HTERT RPE-1 (cell line): Measurements from ENCODE around the gene CCZ1.
"Not testable (repeated sequence)": the region's sequence is repeated elsewhere in the genome, so short reads cannot be mapped to it uniquely, and the experiment has no call there.

ENCODE experiments used
- in situ Hi-C: fragments of 300-500 bp; cut with MboI; formaldehyde crosslinking; loops from 4 replicates; pipeline ENCODE4 v1.14.3; 2020; ENCODE audit warnings: low sequenced_read_pairs

Gene CCZ1

DNA sequence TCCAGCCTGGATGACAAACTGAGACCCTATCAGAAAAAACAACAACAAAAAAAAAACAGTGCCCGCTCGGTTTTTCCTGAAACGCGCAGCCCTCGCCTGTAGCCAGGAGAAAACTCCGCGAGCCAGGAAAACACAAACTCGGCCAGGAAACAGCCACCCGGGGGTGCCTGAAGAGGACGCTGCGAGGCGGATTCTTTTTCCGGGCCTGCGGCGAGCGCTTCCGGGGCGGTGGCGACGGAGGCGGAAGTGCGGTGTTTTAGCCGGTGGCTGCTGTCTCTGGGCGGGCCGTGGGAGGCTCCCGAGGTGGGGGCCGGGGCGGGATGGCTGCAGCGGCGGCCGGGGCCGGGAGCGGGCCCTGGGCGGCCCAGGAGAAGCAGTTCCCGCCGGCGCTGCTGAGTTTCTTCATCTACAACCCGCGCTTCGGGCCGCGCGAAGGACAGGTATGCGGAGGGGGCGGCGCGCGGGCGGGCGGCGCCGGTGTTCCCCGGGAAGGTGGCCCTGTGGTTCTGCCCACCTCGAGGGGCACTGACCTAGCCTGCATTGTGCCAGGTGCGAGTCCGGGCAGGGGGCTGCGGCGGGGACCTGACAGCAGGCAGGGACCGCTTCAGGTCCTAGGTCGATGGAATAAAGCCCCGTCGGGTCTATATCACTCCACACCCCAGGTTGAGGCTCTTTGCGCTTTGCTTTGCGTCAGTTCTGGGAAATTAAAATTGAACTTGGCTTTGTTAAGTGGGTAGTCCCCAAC is at the start of gene CCZ1:
Gene CCZ1 (plus strand): TSS at position 254 of the 745 bp plus-strand sequence. CDS start 67 bp downstream, at position 321.
- in situ Hi-C loops, result not testable (repeated sequence)

DNA sequence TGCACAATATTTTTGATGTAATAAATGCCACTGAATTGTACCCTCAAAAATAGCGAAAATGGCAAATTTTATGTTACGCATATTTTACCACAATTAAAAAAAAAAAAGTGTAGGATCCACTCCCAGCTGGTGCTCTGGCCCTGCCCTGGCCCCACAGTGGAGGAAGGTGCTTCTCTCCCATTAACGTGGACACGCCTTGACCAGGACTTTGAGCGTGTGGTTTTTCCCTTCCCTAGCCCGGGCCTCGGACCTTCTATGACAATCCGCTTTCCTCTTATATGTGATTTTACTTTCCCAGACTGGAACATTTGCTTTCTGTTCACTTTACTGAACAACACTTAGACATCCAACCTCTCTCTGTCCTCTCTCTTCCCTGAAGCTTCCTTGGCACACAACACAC is 47.6 kb upstream of the CCZ1 start:
- in situ Hi-C loops, result no loop called here

DNA sequence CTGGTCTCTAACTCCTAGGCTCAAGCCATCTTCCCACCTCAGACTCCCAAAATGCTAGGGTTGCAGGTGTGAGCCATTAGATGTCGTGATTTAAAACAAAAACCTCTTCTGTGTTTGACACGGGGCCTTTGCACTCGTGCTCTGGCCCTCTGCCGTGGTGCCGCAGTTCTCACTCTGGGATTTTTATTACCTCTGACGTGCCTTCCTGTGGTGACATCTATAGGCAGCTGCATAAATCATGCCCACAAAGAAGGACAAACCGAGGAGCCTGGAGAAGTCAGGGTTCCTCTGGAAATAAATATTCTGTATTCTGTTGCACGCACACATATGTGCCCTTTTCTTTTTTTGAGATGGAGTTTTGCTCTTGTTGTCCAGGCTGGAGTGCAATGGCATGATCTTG is 43.8 kb upstream of the CCZ1 start:
- in situ Hi-C loops, result no loop called here

DNA sequence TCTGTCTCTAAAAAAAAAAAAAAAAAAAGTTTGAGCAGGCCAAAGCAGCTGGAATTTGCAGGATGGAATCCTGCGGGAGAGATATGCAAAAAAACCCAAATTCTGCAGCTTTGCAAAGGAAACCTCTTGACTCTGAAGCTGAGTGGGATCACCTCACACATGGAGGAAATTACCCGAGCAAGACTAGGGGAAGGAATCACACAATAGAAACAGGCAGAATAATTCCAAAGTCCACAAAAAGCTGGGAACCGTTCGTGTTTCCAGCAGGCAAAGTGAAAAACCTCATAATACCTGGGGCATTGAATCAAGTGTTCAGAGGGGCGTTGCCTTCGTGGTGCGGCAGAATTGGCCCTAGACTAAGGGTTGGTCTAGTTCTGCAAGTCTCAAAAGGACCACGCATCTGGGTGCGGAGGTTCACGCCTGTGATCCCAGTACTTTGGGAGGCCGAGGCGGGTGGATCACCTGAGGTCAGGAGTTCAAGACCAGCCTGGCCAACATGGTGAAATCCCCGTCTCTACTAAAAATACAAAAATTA is 41.4 kb upstream of the CCZ1 start:
- in situ Hi-C loops, result not testable (repeated sequence)

DNA sequence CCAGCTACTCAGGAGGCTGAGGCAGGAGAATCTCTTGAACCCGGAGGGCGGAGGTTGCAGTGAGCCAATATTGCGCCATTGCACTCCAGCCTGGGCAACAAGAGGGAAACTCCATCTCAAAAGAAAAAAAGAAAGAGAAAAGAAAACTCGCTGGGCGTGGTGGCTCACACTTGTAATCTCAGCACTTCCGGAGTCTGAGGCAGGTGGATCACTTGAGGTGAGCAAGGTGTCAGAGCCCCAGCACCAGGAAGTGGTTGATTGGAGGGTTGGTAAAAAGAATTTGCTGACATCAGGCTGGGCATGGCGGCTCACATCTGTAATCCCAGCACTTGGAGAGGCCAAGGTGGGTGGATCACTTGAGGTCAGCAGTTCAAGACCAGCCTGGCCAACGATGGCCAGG is 40.0 kb upstream of the CCZ1 start:
- in situ Hi-C loops, result not testable (repeated sequence)

DNA sequence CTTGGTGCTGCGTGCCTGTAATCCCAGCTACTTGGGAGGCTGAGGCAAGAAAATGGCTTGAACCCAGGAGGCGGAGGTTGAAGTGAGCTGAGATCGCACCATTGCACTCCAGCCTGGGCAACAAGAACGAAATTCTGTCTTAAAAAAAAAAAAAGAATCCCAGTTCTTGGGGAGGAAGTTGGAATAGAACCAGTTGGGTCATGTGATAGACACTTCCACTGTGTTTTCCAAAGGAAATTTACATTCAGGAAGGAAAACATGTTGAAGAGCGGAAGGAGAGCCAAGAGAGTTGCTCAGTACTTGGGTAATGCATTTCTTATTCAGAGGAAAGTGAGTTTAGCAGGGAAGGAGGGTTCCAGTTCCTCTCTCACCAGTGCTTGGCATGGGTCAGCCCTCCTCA is 37.3 kb upstream of the CCZ1 start:
- in situ Hi-C loops, result not testable (repeated sequence)

DNA sequence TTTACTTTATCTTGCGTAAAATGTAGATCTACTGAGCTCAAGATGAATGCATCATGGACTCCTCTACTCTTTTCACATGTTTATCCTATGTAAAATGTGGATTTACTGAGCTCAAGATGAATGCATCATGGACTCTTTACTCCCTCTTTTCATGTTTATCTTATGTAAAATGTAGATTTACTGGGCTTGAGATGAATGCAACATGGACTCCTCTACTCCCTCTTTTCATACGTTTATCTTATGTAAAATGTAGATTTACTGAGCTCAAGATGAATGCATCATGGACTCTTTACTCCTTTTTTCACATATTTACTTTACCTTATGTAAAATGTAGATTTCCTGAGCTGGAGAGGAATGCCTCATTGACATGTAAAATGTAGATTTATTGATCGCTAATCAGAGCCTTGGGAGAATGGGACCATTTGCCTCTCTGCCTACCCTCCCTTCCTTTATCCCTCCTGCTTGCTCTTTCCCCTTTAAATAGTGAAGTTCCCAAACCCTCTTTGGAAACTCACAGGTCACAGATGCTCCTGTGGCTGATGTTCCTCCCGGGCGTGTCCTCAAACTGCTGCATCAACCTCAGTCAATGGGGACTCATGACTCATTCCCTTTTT is 35.7 kb upstream of the CCZ1 start:
- in situ Hi-C loops, result not testable (repeated sequence)

DNA sequence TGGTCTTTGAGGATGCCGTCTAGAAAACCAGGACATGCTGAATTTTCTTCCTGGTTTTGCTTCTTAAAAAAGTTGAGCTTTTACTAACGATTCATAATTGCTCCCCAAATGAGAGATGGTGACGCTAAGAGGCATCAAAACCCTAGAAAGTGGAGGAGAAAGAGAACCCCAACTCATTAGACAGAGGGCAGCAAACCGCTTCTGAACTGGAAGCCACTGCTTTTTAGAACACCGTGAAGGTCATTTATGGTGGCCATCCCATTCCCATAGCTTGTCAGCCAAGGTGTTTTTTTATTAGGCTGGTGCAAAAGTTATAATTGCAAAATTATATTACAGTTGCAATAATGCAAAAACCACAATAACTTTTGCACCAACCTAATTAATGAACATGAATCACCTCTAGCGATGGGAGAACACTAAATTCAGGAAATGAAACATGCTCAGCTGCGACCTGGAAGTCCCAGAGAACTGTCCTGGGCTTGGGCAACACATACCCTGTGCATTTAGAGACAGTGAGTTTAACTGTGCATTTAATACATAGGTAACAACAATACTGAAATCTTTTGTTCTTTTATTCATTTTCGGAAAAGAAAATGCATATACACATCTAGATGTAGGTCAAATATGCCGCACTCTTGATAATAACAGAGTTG is 33.1 kb upstream of the CCZ1 start:
- in situ Hi-C loops, result not testable (repeated sequence)

DNA sequence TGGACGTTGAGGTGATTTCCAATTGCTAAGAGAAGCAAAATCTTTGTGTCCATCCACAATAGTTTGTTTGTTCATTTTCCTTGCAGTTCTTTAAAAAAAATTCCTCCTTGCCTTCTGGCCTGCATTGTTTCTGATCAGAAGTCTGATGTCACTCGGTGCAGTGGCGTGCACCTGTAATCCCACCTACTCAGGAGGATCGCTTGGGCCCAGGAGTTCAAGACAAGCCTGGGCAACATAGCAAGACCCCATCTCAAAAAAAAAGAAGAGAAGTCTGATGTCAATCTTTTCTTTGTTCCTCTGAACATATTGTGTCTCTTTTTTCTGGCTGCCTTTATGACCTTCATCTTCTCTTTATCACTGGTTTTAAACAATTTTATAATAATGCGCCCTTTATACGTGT is 31.5 kb upstream of the CCZ1 start:
- in situ Hi-C loops, result no loop called here

DNA sequence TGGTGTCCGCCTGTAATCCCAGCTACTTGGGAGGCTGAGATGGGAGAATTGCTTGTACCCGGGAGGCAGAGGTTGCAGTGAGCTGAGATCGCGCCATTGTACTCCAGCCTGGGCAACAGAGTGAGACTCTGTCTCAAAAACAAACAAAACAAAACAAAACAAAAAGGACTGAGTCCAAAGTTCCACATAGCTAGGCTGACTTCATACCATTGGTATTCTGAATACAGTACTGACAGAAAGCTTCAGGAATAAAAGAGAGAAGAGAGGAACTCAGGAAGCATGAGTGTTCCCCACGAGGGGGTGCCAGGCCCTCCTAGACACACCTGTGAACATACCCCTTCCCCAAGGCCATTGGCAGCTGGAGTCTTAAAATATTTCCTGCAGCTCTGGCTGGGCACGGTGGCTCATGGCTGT is 29.6 kb upstream of the CCZ1 start:
- in situ Hi-C loops, result not testable (repeated sequence)

DNA sequence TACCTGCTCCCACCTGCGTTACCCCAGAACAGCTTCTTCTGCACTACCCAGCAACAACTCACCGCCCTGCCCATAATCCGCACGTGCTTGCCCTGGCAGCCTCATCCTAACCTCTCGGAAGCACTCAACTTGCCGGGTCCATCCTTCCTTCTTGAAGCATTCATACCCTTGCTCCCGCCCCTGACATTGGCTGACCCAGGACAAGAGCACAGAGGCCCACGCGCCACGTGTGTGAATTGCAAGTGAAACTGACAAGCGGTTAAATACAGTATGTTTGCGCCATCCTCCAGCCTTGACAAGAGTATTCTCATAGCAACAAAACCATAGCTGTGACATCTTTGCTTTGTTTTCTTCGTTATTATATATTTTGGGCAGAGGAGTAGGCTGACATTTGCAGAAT is 28.8 kb upstream of the CCZ1 start:
- in situ Hi-C loops, result no loop called here

DNA sequence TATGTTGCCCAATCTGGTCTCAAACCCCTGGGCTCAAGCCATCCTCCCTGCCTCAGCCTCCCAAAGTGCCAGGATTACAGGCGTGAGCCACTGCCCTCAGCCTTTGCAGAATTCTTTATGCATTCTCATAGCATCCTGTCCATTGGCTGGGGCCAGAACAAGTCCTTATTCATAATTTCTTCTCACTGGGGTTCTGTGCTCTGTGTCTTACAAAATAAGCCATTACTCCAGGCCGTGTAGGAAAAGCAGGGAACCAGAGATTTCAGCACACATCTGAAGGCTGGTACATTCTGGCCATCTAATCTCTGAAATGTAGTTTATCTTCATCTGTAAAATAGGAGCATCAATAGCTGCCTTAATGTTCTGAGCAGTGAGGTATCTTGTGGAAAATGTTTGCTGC is 28.2 kb upstream of the CCZ1 start:
- in situ Hi-C loops, result no loop called here

DNA sequence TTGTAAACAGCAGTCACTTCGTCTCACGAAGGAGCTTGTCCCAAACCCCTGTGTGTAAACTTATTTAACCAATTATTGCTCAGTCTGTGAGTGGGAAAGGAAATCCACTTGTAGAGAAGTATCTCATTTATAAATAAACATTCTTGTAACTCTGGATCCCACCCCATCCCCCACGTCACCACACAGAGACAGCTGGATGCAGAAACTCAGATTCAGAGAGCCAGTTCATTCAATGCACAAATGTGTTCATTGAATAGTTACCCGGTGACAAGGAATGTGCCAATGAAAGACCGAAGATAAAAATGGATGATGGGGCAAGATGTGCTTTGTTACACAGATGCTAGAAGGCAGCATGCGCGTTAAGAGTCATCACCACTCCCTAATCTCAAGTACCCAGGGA is 26.2 kb upstream of the CCZ1 start:
- in situ Hi-C loops, result no loop called here

DNA sequence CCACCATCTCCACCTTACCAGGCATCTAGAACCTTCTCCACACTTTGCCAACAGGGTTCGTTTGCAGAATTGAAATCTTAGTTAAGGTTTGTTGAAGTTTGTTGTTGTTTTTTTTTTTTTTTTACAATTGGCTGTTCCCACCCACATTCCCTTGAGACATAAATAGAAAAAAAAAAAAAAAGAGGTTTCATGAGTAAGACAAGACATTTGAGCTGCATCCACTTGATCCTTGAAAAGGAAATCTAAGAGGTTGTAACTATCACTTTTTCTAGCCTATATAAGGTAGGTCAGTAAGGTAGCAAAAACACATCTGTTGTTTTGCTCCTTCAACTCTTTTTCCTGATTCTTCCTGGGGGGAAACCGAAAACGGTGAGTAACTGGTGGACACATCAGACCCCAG is 18.9 kb upstream of the CCZ1 start:
- in situ Hi-C loops, result not testable (repeated sequence)

DNA sequence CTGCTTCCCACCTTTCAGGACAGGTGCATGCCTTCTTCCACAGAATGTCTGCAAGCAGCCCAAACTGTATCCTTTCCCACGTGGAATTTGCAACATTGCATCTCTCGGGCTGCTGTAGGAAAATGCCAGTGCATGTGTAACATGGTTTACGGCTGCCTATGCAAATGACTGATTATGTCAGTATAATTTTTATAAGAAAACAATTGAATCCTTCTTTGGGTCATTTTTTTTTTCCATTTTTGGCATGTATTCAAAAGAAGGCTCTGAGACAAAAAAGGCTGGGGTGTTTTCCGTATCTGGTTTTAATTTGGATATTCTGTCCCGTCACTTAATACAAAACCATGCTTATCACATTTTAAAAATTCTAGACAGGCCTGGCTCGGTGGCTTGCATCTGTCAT is 18.4 kb upstream of the CCZ1 start:
- in situ Hi-C loops, result not testable (repeated sequence)

DNA sequence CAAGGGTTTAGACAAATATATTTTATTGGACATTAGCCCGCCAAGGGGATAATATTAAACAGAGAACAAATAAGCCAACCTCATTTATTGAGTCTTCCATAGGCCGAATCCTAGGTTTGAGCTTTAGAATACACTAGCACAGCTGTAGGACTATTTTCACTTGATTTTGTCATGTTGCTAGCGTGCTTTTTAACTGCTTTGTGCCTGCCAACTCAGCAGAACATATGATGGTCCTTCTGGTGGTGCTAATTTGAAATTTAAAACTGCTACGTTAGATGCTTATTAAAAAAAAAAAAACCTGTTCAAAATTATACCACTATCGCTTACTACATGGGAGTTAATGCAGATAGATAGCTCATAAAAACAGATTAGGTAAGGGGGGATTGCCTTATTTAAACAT is 14.1 kb upstream of the CCZ1 start:
- in situ Hi-C loops, result not testable (repeated sequence)

DNA sequence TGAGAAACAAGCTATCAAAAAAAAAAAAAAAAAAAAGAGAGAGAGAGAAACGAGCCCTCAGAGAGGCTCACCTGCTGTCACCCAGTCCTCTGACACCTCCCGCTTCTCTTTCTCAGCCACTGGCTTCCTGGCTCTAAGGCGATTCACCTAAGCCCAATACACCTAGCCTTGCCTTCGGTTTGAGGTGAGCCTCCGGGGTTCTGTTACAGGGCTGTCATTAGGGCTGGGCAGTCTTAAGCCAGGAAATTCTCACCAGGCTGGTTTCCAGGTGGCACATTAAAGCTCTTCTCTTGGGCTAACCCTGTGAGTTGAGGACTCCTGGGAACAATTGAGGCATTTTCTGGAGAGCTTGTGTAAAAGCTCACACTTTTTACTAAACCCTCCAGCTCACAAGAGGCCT is 10.5 kb upstream of the CCZ1 start:
- in situ Hi-C loops, result not testable (repeated sequence)

DNA sequence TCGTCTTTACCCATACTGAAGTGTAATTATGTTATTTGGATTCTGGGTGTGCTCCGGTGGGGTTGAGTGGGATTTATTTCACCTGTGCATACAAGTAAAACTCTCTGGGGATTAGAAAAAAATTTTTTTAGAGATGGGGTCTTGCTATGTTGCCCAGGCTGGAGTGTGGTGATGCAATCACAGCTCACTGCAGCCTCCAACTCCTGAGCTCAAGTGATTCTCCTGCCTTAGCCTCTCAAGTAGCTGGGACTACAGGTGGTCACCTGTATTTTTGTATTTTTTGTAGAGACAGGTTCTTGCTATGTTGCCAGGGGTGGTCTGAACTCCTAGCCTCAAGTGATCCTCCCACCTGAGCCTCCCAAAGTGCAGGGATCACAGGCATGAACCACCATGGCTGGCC is 8.3 kb upstream of the CCZ1 start:
- in situ Hi-C loops, result not testable (repeated sequence)

DNA sequence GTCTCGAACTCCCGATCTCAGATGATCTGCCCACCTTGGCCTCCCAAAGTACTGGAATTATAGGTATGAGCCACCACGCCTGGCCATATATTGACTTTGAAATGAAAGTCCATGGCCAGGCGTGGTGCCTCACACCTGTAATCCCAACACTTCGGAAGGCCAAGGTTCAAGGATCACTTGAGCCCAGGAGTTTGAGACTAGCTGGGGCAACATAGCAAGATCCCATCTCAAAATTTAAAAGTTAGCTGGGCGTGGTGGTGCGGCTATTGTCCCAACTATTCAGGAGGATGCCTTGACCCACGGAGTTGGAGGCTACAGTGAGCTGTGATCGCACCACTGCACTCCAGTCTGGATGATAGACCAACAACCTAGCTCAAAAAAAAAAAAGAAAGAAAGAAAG is 6.0 kb upstream of the CCZ1 start:
- in situ Hi-C loops, result no loop called here

DNA sequence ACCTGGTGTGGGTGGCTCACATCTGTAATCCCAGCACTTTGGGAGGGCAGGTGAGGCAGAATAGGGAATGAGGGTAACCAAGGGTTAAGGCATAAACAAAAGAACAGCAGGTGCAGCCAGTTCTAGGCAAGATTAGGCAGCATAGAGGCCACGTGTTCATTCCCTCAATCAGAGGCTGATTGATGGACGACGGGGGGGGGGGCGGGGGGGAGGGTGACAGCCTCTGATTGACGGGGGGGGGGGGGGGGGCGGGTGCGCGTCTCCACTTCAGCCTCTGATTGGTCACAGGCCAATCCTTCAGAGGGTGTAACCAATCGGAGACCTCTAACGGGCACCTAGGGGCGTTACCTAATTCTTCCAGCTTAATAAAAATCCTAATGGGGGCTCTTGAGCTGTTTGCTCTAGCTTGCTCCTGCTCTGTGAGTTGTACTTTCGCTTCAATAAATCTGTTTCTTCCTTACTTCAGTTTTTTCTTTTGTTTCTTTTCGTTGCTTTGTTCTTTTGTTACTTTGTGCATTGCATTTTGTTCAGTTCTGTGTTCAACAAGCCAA is 1.1 kb upstream of the CCZ1 start:
- in situ Hi-C loops, result not testable (repeated sequence)

DNA sequence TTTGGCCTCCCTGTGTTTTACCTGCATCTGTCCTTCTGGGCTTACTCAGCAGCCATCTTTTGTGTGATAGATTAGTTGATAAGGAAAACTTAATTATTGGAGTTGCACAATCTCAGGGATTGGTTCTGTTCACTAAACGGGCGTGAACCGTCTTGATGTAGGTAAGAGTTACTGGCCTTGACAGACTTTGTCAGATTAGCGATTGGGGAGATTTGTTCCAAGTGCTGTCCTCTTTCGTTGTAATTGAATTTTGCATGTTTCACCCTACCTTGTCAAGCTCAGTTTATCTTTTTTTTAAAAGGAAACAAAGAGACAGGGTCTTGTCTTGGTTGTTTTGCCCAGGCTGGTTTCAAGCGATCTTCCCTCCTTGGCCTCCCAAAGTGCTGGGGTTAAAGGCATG is 4.5 kb downstream of the CCZ1 start:
- in situ Hi-C loops, result not testable (repeated sequence)

DNA sequence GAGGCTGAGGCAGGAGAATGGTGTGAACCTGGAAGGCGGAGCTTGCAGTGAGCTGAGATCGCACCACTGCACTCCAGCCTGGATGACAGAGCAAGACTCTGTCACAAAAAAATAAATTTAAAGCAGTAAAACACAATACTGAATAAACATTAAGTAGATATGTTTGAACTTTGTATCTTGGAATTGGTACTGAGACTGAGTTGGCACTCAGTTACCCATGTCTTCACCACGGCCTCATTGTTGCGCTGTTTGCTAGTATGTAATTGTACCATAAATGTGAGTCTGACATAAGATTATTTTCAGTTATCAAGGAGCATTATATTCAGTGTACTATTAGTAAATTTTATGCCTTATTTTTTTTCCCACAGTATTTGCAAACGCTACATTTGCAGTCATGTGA is 6.2 kb downstream of the CCZ1 start:
- in situ Hi-C loops, result not testable (repeated sequence)
